Measurements from ENCODE around the gene SLC9A7. TPM values are rescaled to one million over a fixed set of nuclear protein-coding genes. Genes with fewer than 3 reads are reported as not detected.

The SLC9A7 gene
- total and polyA plus RNA-seq, 2 donors from 2014 or later = 2.4 to 16.1 TPM

GRCh38 chrX:46587158-46587557, 171.8 kb downstream of the SLC9A7 start:
- H3K36me3 ChIP-seq (ENCODE audit: control insufficient read depth in 2 of 3, insufficient read depth in 3 of 3, low read length in 3 of 3) = no peaks in the 10 kb centered on the region
- H3K9me3 ChIP-seq (ENCODE audit: control insufficient read depth in 2 of 3, insufficient read depth in 1 of 3, low read length in 3 of 3) = no peaks in the 10 kb centered on the region
- no peaks in the 10 kb centered on the region for H3K27me3 ChIP-seq (ENCODE audit: control insufficient read depth, insufficient read depth, low read length)
- H3K4me1 ChIP-seq (ENCODE audit: control insufficient read depth in 2 of 3, insufficient read depth in 2 of 3, low read depth in 1 of 3, low read length in 3 of 3) = no peaks in the 10 kb centered on the region
- DNase-seq (no peak), FAIRE-seq (no peak)
- no peak overlapping the region for H3K9ac ChIP-seq (ENCODE audit: low read length in 3 of 3)
- TF ChIP-seq CTCF (IDR thresholded peaks at IDR 0.05; ENCODE audit: borderline replicate concordance, extremely low read depth, insufficient read depth) = no peak
- intact Hi-C loops (cut with DNase I) = no loop called here
- no peak overlapping the region for H3K4me3 ChIP-seq (ENCODE audit: low read length in 3 of 3)
- no peak overlapping the region for H3K27ac ChIP-seq (ENCODE audit: low read depth in 2 of 2, low read length in 2 of 2)

GRCh38 chrX:46584736-46585135, 174.2 kb downstream of the SLC9A7 start:
- Histone ChIP-seq H3K9ac (ENCODE audit: low read length in 3 of 3) (no peak overlapping the region), H3K27me3 (ENCODE audit: control insufficient read depth, insufficient read depth, low read length) (no peaks in the 10 kb centered on the region), H3K27ac (ENCODE audit: low read depth in 2 of 2, low read length in 2 of 2) (no peak overlapping the region), H3K9me3 (ENCODE audit: control insufficient read depth in 2 of 3, insufficient read depth in 1 of 3, low read length in 3 of 3) (no peaks in the 10 kb centered on the region), H3K4me3 (ENCODE audit: low read length in 3 of 3) (no peak overlapping the region), H3K4me1 (ENCODE audit: control insufficient read depth in 2 of 3, insufficient read depth in 2 of 3, low read depth in 1 of 3, low read length in 3 of 3) (no peaks in the 10 kb centered on the region), H3K36me3 (ENCODE audit: control insufficient read depth in 2 of 3, insufficient read depth in 3 of 3, low read length in 3 of 3) (no peaks in the 10 kb centered on the region)
- DNase-seq (no peak), FAIRE-seq (no peak)
- intact Hi-C loops (cut with DNase I) = no loop called here
- no peak for TF ChIP-seq CTCF (IDR thresholded peaks at IDR 0.05; ENCODE audit: borderline replicate concordance, extremely low read depth, insufficient read depth)

GRCh38 chrX:46582966-46583365, 176.0 kb downstream of the SLC9A7 start:
- H3K36me3 ChIP-seq (ENCODE audit: control insufficient read depth in 2 of 3, insufficient read depth in 3 of 3, low read length in 3 of 3) = no peaks in the 10 kb centered on the region
- no peaks in the 10 kb centered on the region for H3K4me1 ChIP-seq (ENCODE audit: control insufficient read depth in 2 of 3, insufficient read depth in 2 of 3, low read depth in 1 of 3, low read length in 3 of 3)
- no peak overlapping the region for H3K4me3 ChIP-seq (ENCODE audit: low read length in 3 of 3)
- H3K27ac ChIP-seq (ENCODE audit: low read depth in 2 of 2, low read length in 2 of 2) = no peak overlapping the region
- DNase-seq (peak in 1 of 5 donors; percentile 23), FAIRE-seq (no peak)
- H3K9ac ChIP-seq (ENCODE audit: low read length in 3 of 3) = no peak overlapping the region
- TF ChIP-seq CTCF (IDR thresholded peaks at IDR 0.05; ENCODE audit: borderline replicate concordance, extremely low read depth, insufficient read depth) = no peak
- intact Hi-C loops (cut with DNase I) = no loop called here
- no peaks in the 10 kb centered on the region for H3K27me3 ChIP-seq (ENCODE audit: control insufficient read depth, insufficient read depth, low read length)
- no peaks in the 10 kb centered on the region for H3K9me3 ChIP-seq (ENCODE audit: control insufficient read depth in 2 of 3, insufficient read depth in 1 of 3, low read length in 3 of 3)

GRCh38 chrX:46582325-46582724, 176.6 kb downstream of the SLC9A7 start:
- H3K27me3 ChIP-seq (ENCODE audit: control insufficient read depth, insufficient read depth, low read length) = no peaks in the 10 kb centered on the region
- no peak for FAIRE-seq
- intact Hi-C loops (cut with DNase I) = no loop called here
- DNase-seq = no peak
- no peaks in the 10 kb centered on the region for H3K36me3 ChIP-seq (ENCODE audit: control insufficient read depth in 2 of 3, insufficient read depth in 3 of 3, low read length in 3 of 3)
- no peaks in the 10 kb centered on the region for H3K9me3 ChIP-seq (ENCODE audit: control insufficient read depth in 2 of 3, insufficient read depth in 1 of 3, low read length in 3 of 3)
- no peak overlapping the region for H3K9ac ChIP-seq (ENCODE audit: low read length in 3 of 3)
- no peaks in the 10 kb centered on the region for H3K4me1 ChIP-seq (ENCODE audit: control insufficient read depth in 2 of 3, insufficient read depth in 2 of 3, low read depth in 1 of 3, low read length in 3 of 3)
- H3K4me3 ChIP-seq (ENCODE audit: low read length in 3 of 3) = no peak overlapping the region
- no peak overlapping the region for H3K27ac ChIP-seq (ENCODE audit: low read depth in 2 of 2, low read length in 2 of 2)
- no peak for TF ChIP-seq CTCF (IDR thresholded peaks at IDR 0.05; ENCODE audit: borderline replicate concordance, extremely low read depth, insufficient read depth)
